AG09319 (cell line): ENCODE data around the gene RPL18.

Source experiments
- DNase-seq: peaks from one replicate; pipeline ENCODE4 v3.0.0-alpha.2; 2010; ENCODE audit warnings: low read depth; ENCODE audit errors: extremely low read depth
- TF ChIP-seq, protein P1 (sequence below): IDR thresholded peaks from 2 replicates; pipeline ENCODE4 v1.5.1; 2011; ENCODE audit warnings: low read depth, mild to moderate bottlenecking, inconsistent platforms, low read length, moderate library complexity

The RPL18 gene

DNA sequence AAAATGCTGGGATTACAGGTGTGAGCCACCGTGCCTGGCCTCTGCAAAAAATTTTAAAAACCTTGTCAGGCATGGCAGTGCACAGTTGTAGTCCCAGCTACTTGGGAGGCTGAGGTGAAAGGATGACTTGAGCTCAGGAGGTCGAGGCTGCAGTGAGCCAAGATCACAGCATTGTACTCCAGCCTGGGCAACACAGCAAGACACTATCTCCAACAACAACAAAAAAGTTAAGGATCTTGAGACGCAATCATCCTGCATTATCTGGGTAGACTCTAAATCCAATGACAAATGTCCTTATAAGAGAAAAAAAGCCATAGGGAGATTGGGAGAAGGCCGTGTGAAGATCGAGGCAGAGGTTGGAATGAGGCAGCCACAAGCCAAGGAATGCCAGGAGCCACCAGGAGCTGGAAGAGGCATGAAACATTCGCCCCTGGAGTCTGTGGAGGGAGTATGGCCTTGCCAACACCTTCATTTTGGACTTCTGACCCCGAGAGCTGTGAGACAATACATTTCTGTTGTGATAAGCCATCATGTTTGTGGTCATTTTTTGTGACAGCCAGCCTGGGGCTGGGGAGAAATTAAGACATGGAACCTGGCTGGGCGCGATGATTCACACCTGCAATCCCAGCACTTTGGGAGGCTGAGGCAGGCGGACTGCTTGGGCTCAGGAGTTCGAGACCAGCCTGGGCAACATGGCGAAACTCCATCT is 32.1 kb upstream of the RPL18 start:
- TF ChIP-seq, protein P1, sequence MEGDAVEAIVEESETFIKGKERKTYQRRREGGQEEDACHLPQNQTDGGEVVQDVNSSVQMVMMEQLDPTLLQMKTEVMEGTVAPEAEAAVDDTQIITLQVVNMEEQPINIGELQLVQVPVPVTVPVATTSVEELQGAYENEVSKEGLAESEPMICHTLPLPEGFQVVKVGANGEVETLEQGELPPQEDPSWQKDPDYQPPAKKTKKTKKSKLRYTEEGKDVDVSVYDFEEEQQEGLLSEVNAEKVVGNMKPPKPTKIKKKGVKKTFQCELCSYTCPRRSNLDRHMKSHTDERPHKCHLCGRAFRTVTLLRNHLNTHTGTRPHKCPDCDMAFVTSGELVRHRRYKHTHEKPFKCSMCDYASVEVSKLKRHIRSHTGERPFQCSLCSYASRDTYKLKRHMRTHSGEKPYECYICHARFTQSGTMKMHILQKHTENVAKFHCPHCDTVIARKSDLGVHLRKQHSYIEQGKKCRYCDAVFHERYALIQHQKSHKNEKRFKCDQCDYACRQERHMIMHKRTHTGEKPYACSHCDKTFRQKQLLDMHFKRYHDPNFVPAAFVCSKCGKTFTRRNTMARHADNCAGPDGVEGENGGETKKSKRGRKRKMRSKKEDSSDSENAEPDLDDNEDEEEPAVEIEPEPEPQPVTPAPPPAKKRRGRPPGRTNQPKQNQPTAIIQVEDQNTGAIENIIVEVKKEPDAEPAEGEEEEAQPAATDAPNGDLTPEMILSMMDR: no peak
- no peak for DNase-seq

DNA sequence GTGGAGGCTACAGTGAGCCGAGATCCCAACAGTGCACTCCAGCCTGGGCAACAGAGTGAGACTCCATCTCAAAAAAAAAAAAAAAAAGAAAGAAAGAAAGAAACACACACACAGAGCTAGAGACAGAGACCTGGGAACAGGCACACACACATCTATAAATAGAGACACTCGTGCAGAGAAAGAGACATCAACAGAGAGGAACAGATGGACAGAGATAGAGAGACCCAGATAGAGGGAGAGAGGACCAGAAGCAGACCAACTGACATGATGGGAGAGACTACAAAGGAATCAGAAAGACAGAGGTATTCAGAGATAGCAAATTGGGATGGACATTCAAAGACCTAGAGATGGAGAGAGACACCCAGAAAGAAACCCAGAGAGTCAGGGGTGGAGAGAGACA is 29.2 kb upstream of the RPL18 start:
- DNase-seq: no peak
- TF ChIP-seq, protein P1: no peak

DNA sequence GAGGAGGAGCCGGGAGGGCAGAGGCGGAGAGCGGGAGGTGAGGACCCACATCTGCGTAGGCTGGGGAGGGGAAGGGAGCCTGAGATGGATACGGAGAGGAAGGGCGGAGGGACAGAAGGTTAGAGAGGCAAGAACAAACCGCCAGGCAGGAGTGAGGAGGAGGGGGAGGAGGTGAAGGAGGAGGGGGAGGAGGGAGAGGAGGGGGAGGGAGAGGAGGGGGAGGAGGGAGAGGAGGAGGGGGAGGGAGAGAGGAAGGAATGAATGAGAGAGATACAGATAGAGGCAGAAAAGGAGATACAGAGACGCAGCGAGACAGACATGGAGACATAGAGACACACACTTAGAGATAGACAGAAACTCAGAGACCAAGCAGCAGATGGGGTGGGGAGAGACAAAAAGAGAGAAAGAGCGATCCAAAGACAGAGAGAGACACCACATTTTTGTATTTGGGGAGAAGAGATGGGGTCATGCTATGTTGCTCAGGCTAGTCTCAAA is 27.8 kb upstream of the RPL18 start:
- TF ChIP-seq, protein P1: no peak
- no peak for DNase-seq

DNA sequence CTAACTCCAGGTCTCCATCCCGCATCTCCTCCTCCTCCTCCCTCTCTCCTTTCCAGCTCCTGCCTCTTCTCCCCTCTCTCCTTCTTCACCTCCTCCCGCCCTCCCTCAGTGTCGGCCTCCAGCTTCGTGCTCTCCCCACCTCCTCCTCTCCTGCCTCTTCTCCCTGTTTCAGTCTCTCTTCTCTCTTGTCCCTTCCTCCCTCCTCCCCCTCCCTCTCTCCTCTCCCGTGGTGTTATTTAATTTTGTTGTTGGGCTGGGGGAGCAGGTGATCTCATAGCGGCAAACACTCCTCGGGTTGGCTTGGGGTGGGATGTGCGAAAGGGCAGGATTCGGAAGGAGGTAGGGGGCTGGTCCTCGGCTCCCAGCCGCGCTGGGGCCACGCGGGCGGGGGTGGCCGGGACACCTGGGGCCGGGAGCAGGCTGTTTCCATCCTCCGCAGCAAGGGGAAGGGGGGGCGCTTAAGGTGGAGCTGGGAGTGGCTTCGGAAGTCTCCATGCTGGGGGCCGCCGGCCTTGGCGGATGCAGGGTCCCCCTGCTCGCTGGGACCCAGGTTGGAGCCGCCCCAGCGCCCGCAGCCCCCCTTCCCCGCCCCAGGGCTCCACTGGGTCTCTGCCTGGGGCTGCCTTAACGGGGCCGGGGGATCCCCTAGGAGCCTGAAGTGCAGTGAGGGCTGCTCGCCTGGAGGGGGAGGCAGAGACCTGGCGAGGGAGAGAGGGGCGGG is 27.2 kb upstream of the RPL18 start, which contains the start of gene CA11:
Gene CA11 (minus strand): TSS at position 187 of the 721 bp plus-strand sequence. CDS start 555 bp downstream, outside the sequence.
- no peak for DNase-seq
- TF ChIP-seq, protein P1: peak; percentile 84

DNA sequence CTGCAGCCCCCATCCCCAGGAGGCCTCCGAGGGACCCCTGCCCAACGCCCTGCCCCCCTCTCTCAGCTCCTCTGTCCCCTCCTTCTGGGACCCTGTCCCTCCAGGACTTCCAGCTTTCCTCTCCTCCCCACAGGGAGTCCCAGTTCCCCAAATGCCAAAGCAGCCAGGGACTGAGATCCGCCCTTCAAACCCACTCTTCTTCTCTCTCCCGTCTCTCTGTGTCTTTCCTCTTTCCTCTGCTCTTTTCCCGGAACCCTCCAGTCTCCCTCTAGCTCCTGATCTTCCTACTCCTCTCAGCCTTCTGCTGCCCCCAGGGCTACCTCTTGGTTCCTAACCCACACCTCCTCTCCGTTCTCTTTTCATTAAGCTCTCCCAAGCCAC is 26.6 kb upstream of the RPL18 start:
- TF ChIP-seq, protein P1: no peak
- no peak for DNase-seq

DNA sequence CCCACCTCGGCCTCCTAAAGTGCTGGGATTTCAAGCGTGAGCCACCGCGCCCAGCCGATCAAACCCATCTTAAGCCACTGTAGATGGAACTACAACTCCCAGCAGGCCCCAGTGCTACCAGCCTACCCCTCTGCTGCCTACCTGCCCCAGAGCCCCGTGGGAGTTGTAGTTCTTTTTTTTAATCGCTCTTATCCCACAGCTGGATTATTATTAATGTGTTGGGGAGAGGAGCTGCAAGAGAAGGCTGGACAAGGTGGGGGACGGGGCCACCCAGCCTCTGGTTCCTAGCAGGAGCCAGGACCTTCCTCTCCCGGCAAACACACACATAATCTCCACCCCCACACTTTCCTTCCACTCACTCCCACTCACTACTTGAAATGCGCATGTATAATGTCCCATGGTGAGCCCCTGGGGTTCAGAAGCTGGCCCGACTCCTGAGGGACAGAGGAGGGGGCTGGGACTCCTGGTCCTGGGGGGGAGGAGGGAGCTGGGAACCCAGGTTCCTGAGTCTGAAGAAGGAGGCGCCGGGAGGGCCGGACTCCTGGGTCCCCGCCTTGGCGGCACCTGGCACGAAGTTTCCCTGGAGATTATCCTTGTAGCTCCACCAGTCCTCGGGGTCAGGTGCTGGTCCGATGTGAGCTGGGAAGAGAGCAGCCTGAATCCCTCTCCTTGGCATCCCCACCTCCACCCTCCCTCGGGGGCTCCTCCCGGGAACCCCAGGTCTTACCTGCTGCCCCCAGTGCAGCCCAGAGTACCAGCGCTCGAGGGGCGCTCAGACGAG is 26.1 kb upstream of the RPL18 start:
- no peak for DNase-seq
- TF ChIP-seq, protein P1: no peak

DNA sequence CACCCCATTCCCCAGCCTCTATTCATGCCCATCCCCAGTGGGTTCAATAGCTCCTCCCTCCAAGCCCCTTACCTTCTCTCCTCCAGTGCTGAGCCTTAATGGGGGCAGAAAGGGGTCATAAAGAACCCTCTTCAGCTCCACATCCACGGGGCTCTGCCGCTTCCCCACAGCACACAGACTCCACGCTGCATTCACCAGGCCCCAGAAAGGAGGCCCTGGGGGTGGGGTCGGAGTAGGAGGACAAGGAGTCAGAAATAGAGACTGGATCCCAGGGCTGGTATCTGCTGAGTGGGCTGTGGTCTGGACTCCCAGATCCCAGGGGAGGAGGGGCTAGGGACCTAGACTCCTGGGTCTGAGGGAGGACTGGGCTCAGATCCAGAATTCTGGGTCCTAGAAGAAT is 25.4 kb upstream of the RPL18 start:
- DNase-seq: no peak
- TF ChIP-seq, protein P1: no peak
